DND-41 (cell line): ENCODE measurements around the gene DRGX.

Experiments
- EZH2 ChIP-seq: IDR thresholded peaks from 3 replicates; pipeline ENCODE4 v1.6.1; 2012; ENCODE audit warnings: borderline replicate concordance, low read depth, mild to moderate bottlenecking, moderate library complexity, low read length, inconsistent platforms; ENCODE audit not compliant: severe bottlenecking
- TF ChIP-seq, protein P1 (sequence below): IDR thresholded peaks from 2 replicates; pipeline ENCODE4 v1.5.1; 2012; ENCODE audit warnings: borderline replicate concordance, low read length, moderate library complexity, mild to moderate bottlenecking; ENCODE audit not compliant: poor library complexity, severe bottlenecking; ENCODE audit errors: extremely low read depth

DNA sequence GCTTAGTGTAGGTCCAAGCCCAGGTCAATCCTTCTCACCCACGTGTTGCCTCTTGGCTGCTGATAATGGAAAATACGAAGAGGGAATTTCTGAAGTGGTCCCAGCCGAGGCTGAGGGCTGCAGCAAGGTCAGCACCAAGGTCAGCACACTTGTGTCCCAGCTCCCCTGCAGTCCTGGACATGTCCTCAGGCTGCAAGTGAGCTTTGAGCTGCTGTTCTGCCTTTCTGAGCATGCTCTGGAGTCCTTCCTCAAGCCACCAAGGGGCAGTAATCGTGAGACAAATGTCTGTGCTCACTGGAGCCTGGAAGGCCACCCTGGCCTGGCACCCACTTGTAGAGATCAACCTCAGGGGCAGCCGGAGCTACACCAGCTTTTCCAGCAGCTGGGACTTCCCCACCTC is 28.3 kb downstream of the DRGX start:
- TF ChIP-seq, protein P1, sequence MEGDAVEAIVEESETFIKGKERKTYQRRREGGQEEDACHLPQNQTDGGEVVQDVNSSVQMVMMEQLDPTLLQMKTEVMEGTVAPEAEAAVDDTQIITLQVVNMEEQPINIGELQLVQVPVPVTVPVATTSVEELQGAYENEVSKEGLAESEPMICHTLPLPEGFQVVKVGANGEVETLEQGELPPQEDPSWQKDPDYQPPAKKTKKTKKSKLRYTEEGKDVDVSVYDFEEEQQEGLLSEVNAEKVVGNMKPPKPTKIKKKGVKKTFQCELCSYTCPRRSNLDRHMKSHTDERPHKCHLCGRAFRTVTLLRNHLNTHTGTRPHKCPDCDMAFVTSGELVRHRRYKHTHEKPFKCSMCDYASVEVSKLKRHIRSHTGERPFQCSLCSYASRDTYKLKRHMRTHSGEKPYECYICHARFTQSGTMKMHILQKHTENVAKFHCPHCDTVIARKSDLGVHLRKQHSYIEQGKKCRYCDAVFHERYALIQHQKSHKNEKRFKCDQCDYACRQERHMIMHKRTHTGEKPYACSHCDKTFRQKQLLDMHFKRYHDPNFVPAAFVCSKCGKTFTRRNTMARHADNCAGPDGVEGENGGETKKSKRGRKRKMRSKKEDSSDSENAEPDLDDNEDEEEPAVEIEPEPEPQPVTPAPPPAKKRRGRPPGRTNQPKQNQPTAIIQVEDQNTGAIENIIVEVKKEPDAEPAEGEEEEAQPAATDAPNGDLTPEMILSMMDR: no peak
- no peak for TF ChIP-seq EZH2
